Epidermal melanocyte (primary cell): ENCODE data around the gene ANKRD11.
"Not testable (repeated sequence)": the region's sequence is repeated elsewhere in the genome, so short reads cannot be mapped to it uniquely, and the experiment has no call there.

Experiments
- DNase-seq: peaks from one replicate; pipeline ENCODE4 v3.0.0; 2011; ENCODE audit warnings: low spot score; ENCODE audit not compliant: insufficient read length

The ANKRD11 gene

DNA sequence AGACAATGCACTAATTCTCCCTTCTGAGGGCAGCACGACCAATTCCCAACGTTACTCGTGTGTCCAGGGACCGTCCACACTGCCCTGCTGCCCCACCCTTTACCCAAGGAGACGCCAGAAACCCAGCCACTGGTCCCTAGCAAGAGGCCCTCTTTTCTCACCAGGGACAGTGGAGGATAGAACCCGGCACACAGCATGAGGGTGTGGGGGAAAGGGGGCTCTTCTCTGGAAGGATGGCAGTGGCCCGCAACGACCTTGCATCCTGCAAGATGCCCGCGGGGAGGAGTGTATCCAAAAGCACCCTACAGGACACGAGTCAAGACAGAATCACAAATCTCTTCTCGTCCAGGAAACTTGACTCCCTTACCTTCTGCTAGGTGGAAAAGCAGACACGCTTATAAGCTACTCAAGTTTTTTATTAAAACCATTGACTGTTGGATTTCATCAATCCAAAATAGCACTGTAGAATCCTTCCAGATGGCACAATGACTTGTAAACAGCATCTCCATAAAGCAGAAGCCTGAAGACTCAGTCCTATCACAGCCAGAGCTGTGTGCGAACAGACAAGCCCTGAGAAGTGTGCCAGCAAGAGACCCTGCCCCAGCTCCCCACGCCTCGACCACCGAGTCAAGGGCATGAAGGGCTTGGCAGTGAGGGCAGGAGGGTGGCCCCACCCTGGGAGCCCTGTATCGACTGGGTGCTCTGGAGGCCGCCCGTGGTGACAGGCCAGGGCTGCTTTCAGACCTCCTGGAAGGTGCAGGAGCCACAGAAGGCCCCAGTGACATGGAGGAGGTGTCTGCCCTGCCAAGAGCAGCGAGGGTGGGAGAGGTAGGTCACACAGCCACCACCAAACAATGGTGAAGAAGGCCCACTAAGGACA, 103.8 kb downstream of the ANKRD11 start:
- DNase-seq = no peak

DNA sequence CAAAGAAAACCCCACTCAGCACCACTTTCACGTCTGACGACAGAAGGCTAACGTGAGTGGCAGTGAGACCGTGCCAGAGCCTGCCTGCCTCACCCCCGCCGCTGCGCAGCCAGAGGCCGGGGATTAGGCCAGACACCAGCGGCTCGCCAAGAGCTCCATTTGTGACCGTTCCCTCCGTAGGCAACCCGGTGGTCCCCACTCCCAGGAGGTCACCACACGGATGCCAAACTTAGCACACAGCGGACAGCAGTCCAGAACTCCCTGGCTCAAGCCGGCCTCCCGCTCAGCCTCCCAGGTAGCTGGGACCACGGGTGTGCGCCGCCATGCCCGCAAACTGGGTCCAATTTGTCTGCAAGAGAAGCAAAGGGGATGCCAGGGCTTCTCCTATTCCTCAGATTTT, 104.6 kb downstream of the ANKRD11 start:
- no peak for DNase-seq

- DNase-seq = no peak
These were observed 106.1 kb downstream of the ANKRD11 start for GRCh38 chr16:89384282-89384681.

DNA sequence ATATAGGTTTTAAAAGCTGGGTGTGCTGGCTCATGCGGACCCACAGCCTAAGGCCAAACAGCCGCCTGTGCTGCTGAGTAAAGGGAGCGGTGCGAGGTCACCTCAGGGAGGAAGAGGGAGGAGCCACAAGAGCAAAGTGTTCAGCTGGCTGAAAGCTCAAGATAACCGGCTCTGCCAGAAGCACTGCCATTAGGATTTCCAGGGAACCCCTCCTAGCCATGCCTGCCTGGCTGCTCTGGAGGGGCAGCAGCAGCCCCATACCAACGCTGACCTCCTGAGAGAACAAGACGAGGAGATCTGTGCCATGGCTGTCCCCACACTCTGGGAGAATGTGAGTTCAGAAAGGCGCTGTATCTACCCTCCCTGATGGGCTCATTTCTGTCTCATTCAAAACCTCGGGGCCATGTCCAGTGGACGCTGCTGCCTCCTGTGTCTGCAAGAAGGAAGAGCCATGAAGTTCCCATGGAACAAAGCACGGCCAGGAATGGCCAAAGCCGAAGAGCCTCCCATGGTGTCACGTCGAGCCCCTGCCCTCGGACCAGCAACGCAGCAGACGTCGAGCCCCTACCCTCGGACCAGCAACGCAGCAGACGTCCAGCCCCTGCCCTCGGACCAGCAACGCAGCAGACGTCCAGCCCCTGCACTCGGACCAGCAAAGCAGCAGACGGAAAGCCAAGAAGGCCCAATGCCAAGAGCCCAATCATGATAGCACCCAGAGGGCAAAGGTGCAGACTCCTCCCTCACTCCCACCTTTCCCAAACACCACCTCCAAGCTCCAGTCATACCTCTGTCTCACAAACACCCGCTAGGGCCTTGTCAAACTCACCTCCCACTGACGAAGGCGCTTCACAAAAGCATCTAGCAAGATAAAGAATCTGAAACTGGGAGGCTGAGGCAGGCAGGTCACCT, 107.0 kb downstream of the ANKRD11 start:
- DNase-seq = peak; percentile 38

DNA sequence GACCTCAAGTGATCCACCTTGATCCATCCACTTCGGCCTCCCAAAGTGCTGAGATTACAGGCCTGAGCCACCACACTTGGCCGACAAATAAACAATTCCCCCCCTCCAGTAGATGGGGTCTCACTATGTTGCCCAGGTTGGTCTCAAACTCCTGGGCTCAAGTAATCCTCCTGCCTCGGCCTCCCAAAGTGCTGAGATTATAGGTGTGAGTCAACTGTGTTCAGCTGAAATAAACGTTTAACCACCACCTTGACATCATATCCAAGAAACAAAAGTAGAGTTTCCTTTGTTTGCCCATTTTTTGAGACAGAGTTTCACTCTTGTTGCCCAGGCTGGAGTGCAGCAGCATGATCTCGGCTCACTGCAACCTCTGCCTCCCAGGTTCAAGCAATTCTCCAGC, 107.8 kb downstream of the ANKRD11 start:
- DNase-seq = not testable (repeated sequence)

GRCh38 chr16:89381788-89382187, 108.6 kb downstream of the ANKRD11 start:
- no peak for DNase-seq

GRCh38 chr16:89380681-89381080, 109.7 kb downstream of the ANKRD11 start:
- no peak for DNase-seq

GRCh38 chr16:89378947-89379771, 111.2 kb downstream of the ANKRD11 start:
- no peak for DNase-seq

GRCh38 chr16:89377453-89377848, 112.9 kb downstream of the ANKRD11 start:
- DNase-seq = no peak

DNA sequence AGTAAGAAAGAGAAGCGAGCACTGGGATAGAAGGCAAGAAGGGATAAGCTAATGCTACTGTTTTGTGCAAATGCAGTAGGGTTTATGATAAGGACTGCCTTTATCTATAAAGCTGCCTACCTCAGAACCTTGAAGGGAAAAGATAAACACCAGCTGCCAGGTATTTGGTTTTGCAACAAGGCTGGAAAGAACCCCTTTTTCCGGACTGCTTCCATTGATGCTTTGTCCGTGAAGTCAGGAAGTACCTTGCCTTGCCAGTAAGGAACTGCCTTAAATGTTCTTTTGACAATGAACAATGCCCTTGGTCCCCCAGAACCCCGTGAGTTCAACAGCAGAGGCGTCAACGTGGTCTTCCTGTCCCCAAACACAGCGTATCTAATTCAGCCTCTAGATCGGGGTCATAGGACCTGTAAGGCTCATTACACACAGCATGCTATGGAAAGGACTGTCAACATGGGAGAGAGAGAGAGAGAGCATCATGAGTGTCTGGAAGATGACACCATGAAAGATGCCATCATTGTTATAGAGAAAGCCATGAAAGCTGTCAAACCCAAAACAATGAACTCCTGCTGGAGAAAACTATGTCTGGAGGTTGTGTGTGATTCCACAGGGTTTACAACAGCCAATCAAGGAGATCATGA, 113.4 kb downstream of the ANKRD11 start:
- no peak for DNase-seq

- DNase-seq = no peak
These were observed 114.7 kb downstream of the ANKRD11 start for GRCh38 chr16:89375686-89376085.

- peak; percentile 32 for DNase-seq
These were observed 115.3 kb downstream of the ANKRD11 start for GRCh38 chr16:89375021-89375420.

- no peak for DNase-seq
These were observed 115.9 kb downstream of the ANKRD11 start for GRCh38 chr16:89374393-89374960.

- DNase-seq = peak; percentile 64
These were observed 116.8 kb downstream of the ANKRD11 start for GRCh38 chr16:89373355-89374110.

DNA sequence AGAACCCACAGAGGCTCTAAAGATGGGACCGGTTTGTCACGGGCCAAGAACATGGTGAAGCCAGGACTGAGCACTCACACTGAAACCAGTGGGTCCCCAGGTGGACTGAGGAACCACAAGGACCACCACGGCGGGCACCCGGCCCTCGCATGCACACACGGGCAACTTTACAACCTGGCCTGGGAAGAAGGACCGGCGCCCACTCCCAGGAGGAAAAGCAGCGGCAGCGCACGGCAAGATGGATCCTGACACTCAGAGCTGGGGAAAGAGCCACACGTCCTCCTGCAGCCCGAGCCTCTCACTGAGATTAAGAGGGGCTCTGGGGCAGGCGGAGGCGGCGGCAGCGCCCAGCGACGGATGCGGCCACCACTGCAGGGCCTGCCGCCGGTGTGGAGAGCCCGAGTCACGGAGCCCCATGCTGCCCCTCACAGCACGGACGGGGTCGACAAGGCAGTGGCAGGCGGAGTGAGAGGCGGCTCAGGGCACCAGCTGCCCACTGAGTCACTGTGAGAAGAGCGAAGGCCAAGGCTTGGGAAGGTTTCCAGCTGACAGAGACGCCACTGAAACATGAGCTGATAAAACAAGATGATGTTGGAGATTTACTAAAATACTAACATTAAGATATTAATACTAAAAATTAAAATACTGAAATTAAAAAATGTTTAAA, 118.3 kb downstream of the ANKRD11 start:
- no peak for DNase-seq

DNA sequence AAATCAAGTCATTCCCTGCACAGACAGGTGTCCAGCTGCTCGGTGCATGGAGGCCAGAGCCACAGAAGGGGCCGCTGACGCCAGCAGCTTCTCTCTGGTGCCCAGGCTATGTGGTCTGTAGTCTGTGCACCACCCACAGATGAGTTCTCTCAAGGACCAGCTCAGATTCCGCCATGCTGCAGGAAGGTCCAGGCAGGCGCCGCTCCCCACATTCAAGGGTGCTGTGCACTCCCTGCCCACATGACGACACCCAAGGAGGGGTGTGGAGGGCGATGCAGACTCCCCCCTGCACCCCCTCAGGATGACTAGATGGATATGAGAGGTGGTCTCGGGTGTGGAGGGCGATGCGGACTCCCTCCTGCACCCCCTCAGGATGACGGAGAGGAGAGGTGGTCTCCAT, 119.0 kb downstream of the ANKRD11 start:
- no peak for DNase-seq

DNA sequence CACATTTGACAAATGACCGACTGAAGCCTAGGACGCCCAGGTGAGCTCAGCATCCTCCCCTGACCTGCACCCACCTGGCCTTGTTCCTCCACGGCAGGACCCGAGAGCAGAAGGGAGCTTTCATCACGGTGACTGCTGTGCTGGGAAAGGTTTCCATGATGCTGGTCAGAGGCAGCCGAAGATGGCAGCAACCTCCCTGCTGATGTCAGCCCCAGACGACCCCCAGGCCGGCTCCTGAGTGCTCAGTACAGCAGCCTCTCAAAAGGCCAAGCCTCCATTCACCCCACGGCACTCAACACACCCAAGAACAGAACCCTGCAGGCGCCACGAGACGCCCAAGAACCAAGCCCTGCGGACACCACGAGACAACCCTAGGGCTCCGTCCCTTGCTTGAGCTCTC, 119.8 kb downstream of the ANKRD11 start:
- no peak for DNase-seq

- no peak for DNase-seq
These were observed 120.3 kb downstream of the ANKRD11 start for GRCh38 chr16:89370081-89370511.

DNA sequence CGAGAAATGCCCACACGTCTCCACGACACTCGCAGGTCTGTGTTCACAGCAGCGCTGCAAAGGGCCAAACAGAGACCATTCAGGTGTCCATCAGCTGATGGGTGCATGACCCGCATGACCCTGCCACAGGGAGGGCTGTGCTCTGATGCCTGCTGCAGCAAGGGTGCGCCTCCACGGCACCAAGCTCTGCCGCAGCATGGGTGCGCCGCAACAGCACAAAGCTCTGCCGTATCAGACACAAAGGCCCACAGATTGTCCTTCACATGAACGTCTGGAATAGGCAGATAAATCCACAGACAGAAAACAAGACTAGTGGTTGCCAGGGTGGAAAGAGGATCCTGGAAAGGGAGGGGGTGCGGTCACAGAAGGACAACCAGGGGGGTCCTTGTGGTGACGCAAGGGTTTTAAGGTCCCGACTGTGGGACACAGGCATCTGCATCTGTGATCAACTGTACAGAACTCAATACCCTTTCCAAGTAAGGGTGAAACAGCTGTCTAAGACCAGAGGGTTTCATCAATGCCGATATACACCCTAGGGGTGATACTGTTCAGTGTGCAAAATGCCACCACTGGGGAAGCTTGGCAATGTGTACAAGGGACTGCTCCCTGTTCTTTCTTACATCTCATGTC, 121.0 kb downstream of the ANKRD11 start:
- DNase-seq = no peak
